GM21619 (cell line): ENCODE data around the gene ADGRA3.

Experiments used
- ATAC-seq: cut with Tn5 transposase; IDR thresholded peaks from one replicate; pipeline ENCODE4 v1.9.1; 2021; ENCODE audit not compliant: unreplicated experiment

The ADGRA3 gene

DNA sequence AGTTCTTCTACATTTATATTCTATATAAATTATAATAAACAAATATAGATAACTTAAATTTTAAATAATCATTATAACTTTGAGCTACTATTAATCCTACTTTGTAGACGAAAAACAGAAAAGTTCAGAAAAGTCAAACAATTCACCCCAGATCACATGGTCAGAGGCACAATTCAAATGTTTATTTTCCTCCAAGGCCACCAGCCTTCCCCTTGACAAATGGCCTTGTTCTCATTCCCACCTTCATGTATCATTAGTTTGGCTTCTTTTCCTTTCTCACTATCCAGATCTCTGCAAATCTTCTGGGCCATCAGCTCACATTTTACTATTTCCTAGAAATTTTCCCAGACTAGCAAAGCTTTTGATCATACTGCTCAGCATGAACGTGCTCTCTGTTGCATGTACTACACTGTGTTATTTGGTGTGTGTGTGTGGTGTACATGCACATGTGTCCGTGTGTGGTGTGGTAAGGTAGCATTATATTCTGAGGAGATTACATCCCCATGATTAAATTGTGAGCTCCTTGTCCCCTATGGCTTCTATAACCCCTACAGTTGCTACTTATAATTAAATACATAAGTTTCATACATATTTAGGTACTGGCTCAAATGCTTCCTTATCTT lies 61.5 kb downstream of the ADGRA3 start:
- ATAC-seq, result no peak

DNA sequence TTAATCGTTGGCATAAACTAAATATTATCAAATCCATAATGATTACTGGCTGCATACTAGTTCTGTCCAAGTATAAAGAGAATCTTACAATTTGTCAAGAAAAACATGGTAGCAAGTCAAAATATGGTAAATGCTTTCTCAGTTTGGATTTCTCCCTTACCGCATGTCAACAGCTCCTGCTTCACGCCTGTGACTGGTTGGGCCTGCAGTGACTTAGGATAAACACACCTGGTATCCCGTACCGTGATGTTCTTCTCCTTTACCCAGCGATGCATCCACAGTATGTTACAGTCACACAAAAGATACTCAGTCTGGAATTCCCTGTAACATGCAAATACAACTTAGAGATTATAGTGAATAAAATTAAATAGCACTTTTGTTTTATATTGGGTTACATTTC lies 71.1 kb downstream of the ADGRA3 start:
- ATAC-seq, result no peak

GRCh38 chr4:22442956-22443355 lies 72.9 kb downstream of the ADGRA3 start:
- no peak for ATAC-seq

DNA sequence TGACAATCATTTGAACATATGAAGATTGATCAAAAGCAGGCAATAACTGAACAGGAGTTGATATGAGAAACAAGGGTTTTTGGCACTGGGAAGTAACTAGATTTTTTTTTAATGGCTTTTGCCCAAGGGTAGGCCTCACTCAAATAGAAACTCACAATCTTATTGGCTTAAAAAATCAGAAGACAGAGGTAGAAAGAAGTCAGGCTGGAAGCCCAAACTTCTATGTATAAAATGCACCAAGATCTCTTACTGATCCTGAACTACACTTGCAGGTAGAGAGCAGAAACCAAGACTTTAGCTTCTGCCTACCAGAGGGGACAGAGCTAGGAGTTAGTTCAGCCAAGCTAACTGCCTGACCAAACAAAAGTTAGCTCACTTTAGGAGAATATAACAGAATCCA lies 74.9 kb downstream of the ADGRA3 start:
- no peak for ATAC-seq

GRCh38 chr4:22439947-22440346 lies 75.9 kb downstream of the ADGRA3 start:
- no peak for ATAC-seq

DNA sequence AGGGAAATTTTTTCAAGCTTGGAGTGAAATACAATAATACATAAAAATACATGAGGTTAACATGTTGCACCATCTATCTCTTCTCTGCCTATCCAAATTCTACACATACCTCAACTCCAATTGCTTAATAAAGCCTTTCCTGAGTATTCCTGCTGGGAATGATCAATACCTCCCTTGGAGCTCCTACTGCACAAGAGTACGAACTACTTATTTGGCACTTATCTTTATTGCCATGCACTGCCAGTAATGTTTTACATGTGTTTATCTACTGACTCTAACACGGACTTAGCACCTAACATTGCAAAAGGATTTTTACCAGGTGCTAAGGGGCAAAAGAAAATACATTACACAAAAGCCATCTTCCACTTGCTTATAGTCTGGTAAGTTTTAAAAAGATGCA lies 80.2 kb downstream of the ADGRA3 start:
- ATAC-seq, result no peak

DNA sequence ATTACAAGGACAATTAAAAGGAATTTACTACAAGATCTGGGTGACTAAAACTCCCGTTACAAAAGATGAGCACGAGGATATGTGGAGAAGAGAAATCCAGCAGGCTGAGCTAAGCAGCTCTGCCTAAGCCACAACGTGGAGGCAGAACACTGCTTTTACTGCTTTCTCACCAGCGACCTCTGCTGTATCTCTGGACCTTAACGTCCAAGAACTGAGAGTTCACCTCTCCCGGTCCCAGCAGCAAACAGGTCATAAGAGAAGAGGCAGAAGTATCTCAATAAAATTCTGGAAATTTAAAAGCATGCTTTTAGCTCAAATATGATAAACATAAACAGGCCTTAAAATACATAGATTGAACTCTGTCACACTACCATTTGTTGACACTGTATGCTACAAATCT lies 81.0 kb downstream of the ADGRA3 start:
- ATAC-seq, result no peak

GRCh38 chr4:22430626-22431025 lies 85.2 kb downstream of the ADGRA3 start:
- no peak for ATAC-seq

GRCh38 chr4:22428441-22428840 lies 87.4 kb downstream of the ADGRA3 start:
- ATAC-seq, result no peak

GRCh38 chr4:22427675-22428074 lies 88.2 kb downstream of the ADGRA3 start:
- ATAC-seq, result no peak

GRCh38 chr4:22420291-22420690 lies 95.6 kb downstream of the ADGRA3 start:
- no peak for ATAC-seq

- no peak for ATAC-seq
Measured at GRCh38 chr4:22417408-22417807, 98.5 kb downstream of the ADGRA3 start.

DNA sequence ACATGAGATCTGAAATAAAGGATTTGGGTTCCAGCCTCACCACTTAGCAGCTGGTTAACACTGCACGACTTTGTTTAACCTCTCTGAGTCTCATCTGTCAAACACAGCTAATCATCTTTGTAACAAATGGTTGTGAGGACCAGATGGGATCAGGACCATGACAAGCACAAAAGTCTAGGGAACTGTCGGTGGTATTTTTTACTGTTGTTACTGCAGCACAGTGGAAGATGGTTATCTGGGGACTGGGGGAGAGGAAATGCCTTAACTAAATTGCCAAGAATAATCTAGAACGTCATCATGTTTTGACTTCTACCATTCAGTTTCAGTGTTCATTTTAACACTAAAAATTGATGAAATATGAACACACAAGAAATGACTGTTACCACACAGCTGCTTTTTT lies 99.5 kb downstream of the ADGRA3 start:
- no peak for ATAC-seq

DNA sequence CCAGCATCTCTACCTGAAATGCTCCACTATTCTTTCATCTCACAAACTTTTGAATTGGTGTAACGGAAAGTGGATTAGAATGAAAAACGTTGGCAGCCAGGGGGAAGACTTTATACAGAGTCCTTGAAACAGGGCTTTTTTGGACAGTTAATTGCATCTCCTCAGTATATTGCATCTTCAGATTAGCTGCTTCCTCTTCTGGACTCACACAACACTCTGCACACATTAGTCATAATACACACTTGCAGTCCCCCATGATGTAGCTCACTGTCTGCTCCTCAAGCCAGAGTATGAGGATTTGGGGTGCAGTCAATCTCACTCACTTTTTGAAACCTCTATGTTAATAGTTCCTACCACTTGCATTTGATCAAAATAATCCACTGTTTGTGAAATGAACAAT lies 101.0 kb downstream of the ADGRA3 start:
- no peak for ATAC-seq

DNA sequence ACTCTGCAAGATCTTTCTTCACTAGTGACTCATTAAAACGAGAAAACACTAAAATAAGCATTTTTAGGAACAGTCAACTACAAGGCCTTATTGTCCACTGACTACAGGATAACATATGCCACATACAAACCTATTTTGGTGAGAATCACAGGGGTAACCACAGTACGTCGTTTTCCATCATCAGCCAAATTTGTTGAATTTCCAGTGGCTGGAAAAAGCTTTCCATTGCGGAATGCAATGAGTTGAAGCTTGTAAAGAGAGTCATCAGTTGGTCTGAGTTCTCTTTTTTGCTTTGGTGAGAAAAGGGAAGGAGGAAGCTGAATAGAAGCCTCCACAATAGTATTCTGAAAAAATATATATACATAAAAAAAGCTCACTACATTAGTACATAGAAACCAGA lies 102.4 kb downstream of the ADGRA3 start:
- no peak for ATAC-seq

- no peak for ATAC-seq
Measured at GRCh38 chr4:22412013-22412412, 103.9 kb downstream of the ADGRA3 start.

DNA sequence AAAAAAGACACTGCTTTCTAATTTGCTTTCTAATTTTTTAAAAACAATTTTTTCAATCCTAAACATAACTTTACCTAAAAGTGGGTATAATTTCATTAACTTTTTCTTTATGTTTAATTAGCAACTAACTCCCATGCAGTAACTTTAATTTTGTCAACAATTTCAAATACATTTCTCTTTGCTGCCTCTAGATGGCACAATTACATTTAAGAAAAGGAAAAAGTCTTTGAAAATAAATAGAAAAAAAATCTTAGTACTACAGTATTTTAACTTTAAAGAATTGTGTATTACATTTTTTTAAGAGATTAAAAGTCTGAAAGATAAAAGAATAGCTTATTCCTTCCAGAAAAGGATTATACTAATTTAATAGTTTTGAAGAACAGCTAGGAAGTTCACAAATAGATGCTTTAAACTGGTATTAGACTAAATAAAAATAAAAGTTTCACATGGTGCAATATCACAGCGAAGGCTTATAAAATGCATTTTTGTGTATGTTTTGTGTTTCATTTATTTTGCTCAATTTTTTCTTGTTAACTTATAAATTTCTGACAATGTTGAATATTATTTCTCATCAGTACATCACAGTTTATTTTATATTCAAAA lies 105.1 kb downstream of the ADGRA3 start:
- ATAC-seq, result no peak

DNA sequence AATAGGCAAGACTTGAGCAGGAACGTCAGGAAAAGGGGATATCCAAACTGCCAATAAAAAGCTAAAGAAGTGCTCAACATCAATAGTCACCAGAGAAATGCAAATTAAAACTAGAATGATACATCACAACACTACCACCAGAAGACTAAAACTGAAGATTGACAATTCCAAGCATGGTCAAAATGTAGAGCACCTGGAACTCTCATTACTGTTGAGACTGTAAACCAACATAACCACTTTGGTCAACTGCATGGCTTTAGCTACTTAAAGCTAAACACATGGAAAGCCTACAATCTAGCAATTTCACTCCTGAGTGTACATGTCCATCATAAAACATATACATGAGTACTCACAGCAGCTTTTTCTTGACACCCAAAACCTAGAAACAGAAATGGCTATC lies 107.4 kb downstream of the ADGRA3 start:
- no peak for ATAC-seq

- no peak for ATAC-seq
Measured at GRCh38 chr4:22407361-22407760, 108.5 kb downstream of the ADGRA3 start.

- ATAC-seq, result no peak
Measured at GRCh38 chr4:22398671-22399070, 117.2 kb downstream of the ADGRA3 start.

GRCh38 chr4:22391551-22391950 lies 124.3 kb downstream of the ADGRA3 start:
- ATAC-seq, result no peak

GRCh38 chr4:22389240-22389870 lies 126.5 kb downstream of the ADGRA3 start:
- ATAC-seq, result peak; percentile 75

GRCh38 chr4:22385611-22386011 lies 130.3 kb downstream of the ADGRA3 start:
- no peak for ATAC-seq
